ENCODE results near the gene ALG10.
A peak's percentile ranks its signal among the peaks of the same experiment; 100 is the strongest.
"Not testable (repeated sequence)": the region's sequence is repeated elsewhere in the genome, so short reads cannot be mapped to it uniquely, and the experiment has no call there.

The ALG10 gene, protein sequence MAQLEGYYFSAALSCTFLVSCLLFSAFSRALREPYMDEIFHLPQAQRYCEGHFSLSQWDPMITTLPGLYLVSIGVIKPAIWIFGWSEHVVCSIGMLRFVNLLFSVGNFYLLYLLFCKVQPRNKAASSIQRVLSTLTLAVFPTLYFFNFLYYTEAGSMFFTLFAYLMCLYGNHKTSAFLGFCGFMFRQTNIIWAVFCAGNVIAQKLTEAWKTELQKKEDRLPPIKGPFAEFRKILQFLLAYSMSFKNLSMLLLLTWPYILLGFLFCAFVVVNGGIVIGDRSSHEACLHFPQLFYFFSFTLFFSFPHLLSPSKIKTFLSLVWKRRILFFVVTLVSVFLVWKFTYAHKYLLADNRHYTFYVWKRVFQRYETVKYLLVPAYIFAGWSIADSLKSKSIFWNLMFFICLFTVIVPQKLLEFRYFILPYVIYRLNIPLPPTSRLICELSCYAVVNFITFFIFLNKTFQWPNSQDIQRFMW

DNA sequence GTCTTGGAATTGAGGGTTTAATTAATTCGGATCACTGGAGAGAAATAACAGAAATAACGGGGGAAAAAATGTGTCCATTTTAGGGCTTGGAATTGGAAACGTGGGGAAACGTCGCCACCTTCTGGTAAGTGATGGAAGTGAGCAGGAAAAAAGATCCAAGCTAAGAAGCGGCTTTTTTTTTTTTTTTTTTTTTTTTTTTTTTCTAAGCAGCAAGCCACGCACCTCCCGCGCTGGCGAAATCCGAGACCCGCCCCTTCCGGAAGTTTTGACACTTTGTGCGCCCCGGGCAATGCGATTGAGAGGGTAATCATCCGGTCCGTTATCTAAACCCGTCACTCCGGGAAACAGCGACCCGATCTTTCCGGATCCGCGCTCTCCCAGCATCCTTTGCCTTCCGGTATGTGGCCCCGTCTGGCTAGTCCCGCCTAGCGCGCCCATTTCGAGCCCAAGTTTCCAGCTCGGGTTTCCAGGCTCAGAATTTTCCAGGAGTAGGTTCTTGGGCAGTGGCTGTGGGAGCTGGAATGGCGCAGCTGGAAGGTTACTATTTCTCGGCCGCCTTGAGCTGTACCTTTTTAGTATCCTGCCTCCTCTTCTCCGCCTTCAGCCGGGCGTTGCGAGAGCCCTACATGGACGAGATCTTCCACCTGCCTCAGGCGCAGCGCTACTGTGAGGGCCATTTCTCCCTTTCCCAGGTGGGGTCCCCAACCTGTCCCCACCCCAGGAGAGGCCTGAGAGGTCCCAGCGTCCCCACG is at the start of gene ALG10:
TSS of gene ALG10 (plus strand) at position 418 of the 752 bp plus-strand sequence. CDS start at position 522, 104 bp downstream.
- DNase-seq (ENCODE audit: low spot score), result peak; percentile 98

DNA sequence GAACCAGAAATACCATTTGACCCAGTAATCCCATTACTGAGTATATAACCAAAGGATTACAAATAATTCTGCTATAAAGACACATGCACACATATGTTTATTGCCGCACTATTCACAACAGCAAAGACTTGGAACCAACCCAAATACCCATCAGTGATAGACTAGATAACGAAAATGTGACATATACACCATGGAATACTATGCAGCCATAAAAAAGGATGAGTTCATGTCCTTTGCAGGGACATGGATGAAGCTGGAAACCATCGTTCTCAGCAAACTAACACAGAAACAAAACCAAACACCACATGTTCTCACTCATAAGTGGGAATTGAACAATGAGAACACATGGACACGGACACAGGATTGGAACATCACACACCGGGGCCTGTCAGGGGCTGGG is 49.4 kb upstream of the ALG10 start:
- not testable (repeated sequence) for DNase-seq (ENCODE audit: low spot score)

DNA sequence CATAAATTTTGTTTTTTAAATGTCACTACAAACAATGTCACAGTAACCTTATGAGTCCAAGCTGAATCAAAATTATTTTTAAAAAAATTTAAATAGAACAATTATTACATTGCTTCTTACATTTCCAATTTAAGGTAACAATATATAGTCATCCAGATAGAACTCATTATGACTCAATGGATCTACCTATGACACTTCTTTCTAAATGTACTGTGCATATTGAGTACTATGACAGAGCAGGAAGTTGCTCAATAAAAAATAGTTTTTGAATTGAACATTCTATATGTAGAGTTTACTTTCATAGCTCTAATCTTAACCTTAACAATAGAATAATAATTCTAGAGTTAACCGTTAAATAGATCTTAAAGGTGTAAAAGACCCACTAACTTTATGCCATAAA is 44.4 kb upstream of the ALG10 start:
- no peak for DNase-seq (ENCODE audit: low spot score)

DNA sequence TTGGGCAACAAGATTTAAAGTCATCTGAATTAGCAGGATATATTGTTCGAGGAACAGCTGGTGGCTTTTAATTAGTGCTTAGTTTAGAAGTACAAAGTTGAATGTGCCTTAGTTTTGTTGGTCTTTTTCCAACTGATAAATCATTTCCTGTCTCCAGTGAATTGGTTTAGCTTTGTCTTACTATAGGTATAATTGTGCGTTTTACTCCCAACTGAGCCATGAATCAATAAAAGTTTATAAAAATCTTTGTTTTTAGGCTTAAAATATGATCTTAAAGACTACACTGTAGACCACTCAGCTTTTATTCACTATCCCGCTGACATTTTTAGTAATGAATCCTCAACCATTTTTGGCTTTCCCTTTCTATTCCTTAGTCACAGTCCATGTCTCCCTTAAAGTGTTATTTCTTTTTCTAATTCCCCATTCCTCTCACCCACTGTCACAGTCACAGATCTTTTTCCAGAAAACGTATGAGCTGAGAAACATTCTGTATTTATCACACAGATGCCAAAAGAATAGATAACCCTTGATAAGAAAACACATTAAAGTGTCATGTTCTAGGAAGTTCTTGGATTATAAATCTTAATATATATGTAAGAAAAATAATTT is 34.0 kb upstream of the ALG10 start:
- DNase-seq (ENCODE audit: low spot score), result no peak

DNA sequence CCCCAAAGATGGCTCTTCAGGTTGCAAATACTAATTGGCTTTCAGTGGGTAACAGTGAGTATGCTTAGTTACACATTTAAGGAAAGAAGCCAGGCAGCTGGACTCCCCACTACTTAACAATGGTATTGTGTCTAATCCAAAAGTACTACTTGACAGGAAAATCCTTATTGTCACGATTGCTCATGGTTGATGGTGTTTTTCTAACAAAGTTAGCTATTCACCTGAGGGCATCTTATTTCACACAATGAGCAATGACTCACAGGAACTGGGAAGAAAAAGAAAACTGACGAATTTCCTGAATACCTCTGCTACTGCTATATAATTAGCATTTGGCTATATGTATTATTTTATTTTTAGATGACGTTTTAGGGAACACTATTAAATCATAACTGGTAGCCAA is 33.4 kb upstream of the ALG10 start:
- DNase-seq (ENCODE audit: low spot score), result no peak

DNA sequence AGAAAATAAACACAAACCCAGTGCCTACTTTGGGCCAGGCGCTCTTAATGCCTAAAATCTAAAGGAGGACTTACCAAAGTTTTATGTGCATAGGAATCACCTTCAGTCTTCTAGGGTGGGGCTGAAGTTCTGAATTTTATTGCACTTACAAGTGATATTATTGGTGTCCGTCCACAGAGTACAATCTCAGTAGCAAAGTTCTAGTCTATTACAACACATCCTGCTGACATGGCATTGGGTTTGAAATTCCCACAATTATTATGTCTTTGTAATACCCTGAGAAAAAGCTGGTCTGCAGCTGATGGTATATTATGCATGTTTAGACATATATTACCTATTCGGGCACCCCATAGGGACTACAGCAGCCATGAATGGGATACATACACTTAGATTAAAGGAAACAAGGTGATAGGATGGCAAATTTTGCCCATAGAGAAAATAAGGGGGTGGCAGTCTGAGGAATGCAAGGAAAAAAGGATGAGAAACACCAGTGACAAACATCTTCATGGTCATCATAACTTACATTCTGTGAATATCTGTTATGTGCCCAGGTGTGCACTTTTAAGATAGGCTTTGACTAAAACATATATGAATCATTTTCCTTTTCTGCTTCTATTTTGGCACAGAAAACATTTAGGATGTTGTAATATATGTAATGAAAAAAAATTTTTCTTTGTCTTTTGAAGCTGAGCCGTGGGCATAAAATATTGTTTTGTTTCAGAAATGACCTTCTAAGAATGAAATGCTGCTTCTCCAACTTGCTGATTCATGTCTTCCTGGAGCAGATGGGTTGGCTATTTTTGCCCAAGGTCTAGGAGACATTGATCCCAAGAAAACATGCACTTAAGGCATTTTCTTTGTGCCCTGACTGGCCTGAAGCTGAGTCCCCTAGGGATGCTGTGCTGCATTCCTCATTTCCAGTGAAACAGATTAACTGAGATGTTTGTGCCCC is 27.2 kb upstream of the ALG10 start:
- DNase-seq (ENCODE audit: low spot score), result no peak

DNA sequence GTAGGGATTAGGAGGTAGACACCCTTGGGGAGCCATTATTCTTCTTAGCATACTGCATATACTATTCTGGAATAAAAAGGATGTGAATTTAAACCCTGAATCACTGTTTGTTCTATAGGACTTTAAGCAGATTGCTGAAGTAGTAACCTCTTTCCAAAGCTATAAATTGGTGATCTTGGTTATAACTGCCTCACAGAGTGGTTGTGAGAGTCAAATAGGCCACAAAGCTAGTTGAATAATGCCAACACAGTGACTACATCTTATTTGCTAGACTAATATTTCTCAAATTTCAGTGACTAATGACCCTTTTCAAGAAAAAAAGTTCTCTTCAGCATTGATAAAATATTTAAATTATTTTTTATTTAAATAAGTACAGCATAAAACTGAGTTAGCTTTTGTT is 13.5 kb upstream of the ALG10 start:
- DNase-seq (ENCODE audit: low spot score), result not testable (repeated sequence)

DNA sequence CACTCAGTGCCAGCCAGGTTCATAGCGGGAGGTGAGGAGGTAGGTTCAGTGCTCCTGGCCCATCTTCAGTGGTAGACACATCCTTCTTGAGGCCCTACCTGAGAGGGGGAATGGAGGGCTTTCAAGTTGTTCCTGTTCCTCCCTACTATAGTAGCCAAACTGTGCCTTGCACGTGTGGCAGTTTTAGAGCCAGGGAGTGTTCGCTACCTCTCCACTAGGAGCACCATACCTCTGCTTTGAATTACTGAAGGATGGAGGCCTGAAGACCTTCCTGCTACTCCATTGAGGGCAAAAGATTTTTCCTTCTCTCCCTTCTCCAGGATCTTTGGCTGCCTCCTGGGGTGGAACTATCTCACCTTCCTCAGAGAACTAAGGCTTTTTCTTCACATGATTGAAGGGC is 5.9 kb upstream of the ALG10 start:
- no peak for DNase-seq (ENCODE audit: low spot score)

DNA sequence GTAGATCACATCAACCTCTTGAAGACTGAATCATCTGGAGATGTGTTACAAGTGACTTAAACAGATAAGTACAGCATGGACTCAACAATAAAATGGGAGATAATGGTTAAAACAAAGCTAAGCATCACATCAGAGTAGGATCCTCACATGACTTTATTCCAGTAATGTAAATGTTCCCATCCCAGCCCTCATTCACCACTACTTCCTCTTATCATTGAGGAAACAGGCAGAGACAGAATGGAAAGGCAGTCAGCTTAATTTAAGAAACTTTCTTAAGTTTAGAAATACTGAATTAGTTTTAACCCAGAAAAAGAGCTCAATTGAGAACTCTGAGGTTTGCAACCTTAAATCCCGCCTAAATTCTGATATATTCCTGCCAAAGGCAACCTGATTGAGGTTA is 1.2 kb upstream of the ALG10 start:
- no peak for DNase-seq (ENCODE audit: low spot score)

DNA sequence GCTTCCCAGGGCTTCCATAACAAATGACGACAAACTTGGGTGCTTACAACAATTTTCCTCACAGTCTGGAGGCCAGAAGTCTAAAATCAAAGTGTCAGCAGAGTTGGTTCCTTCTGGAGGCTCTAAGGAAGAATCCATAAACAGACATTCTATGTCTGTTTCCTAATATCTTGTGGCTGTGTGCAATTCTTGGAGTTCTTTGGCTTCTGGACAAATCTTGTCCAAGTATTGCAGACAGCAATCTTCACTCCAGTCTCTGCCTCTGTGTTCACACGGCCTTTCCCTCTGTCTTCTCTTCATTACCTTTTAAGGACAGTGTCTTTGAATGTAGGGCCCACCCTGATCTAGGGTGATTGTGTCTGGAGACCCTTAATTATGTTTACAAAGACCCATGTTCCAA is 5.4 kb downstream of the ALG10 start:
- not testable (repeated sequence) for DNase-seq (ENCODE audit: low spot score)

DNA sequence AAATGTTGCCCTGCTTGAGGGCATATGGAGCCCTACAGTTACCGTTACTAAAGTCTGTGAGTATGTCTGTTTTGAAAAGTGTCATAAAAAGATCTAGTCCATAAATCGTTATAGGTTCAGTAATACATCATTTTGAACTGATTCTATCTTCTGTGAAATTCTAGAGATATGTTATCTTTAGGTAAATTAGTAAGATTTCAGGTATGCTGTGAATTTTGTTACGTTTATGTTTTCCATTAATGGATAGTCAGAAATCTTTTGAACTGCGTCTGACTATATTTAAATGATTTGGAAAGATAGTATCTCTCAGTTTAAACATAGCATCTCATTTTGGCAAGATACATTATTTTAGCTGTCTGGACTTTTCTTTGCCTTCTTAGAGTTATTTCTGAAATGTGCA is 8.3 kb downstream of the ALG10 start:
- no peak for DNase-seq (ENCODE audit: low spot score)

DNA sequence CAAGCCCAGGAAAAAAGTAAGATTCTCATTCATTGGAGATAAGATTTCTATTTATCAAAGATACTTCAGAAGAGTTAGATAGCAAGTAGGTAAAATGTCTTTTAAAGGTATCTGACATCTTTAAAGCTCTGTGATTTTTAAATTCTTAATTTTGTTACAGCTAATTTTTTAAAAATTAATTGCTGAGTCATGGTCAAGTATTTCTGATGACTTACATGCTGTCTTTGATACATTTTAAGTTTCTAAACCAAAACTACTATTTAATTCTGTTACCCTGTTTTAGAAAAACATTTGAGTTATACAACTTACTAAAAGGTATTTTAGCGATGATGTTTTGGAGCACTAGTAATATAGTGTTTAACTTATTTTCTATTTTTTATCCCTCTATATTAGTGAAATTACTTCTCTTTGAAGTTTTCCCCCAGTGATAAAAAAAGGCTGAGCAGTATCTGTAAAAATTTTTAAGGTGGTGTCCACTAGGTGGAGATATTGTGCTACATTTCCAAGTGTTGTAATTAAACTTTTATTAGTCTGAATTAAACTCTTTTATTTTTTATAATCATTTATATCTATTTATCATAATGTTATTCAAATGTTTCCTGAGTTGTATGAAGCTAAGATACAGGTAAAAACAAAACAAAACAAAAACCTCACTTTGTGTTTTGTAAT is 11.5 kb downstream of the ALG10 start:
- no peak for DNase-seq (ENCODE audit: low spot score)

DNA sequence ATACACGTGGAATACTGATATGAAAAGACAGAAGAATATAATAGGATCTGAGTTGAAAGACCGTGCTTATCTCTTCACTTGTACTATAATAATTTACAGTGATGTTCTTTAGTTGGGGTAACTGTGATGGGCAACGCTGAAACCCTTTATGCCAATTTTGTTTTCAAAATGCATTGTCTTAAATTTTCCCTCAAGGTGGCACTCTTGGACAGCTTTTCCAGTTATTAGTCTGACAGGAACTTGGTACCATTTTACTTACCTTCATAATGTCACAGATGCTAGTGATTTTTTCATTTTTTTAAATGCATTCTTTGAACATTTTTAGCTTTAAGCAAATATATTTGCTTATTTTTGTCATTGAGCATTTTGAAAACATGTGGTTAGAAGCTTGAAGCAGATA is 16.1 kb downstream of the ALG10 start:
- not testable (repeated sequence) for DNase-seq (ENCODE audit: low spot score)

DNA sequence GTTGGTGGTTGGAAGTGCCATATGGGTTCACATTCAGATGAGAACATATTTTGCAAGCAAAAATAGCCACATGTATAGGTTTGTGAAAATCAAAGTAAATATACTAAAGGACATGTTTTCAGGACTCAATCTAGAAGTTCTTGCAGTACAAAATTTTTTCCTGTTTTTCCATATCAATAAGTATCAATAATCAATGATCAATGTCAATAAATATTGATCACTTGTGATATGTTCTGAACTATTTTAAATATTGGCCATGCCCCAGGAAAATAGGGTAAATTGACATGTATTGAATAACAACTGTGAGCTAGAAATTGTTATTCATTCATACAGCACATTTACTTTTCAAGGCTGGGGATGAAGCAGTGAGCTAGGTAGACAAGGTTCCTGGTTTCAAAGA is 24.3 kb downstream of the ALG10 start:
- DNase-seq (ENCODE audit: low spot score), result no peak

DNA sequence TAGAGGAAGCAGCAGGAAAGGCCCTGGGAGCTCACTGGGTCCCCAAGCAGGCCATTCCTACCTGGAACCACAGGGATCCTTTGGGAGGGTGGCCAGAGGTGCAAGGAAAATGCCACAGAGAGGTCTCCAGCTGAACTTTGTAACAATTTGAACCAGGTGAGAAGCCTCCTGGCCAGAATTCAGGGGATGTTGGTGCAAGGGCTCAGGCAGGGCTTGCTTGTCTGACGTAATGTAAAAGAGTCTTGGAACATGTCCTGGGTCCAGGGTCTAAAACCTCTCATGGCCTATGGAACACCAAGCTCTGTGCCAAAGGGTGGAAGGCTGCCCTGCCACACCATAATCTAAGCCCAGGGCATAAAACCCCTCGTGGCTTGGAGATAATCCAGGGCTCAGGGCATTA is 25.6 kb downstream of the ALG10 start:
- DNase-seq (ENCODE audit: low spot score), result not testable (repeated sequence)

DNA sequence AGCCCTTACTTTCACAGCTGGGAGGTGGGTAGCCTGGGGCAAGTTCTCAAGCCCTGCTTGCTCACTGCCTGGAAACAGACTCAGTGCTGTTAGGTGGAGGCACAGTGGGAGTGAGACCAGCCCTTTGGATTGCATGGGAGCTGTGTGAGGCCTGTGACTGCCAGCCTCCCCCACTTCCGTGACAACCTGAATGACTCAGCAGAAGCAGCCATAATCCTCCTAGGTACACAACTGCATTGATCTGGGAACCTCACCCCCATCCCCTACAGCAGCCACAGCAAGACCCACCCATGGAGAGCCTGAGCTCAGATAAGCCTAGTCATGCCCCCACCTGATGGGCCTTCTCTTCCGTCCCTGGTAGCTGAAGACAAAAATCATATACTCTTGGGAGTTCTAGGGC is 26.4 kb downstream of the ALG10 start:
- DNase-seq (ENCODE audit: low spot score), result no peak

DNA sequence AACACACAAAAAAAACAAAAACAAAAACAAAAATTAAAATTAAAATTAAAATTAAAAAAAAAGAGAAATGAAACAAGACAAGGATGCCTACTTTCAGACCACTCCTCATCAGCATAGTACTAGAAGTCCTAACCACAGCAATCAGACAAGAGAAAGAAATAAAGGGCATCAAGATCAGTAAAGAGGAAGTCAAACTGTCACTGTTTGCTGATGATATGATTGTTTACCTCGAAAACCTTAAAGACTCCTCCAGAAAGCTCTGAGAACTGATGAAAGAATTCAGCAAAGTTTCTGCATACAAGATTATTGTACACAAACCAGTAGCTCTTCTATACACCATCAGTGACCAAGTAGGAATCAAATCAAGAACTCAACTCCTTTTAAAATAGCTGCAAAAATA is 29.2 kb downstream of the ALG10 start:
- DNase-seq (ENCODE audit: low spot score), result no peak

DNA sequence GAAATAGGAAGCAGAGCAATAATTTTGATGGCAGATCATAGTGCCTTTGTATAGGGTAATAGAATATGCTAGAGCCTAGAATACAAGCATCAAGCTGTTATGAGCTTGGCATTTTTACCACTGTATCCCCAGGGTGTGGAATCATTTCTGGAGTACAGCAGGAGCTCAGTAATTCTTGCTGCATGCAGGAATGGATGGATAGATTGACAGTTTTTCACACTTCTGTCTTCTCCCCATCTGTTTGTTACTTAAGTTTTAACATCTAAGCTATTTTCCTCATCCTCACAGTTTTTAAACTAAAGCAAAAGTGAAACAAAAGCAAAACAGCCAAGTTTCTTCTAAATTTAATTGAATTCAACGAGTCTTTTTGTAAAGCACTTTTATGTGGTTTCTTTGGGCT is 32.6 kb downstream of the ALG10 start:
- DNase-seq (ENCODE audit: low spot score), result no peak

Measured in ecto neural progenitor cell (in vitro differentiated cells).